HFFc6 (cell line): Measurements from ENCODE around the gene CSRNP3. TPM values are rescaled to one million over a fixed set of nuclear protein-coding genes. Genes with fewer than 3 reads are reported as not detected.

ENCODE experiments used
- DNase-seq: peaks from one replicate; pipeline ENCODE4 v3.0.0-alpha.2; 2018
- H3K27ac Mint-ChIP-seq: 2 replicates; pipeline ENCODE4 v1.8.0; 2020; ENCODE audit warnings: mild to moderate bottlenecking, mixed read lengths
- H3K27me3 Mint-ChIP-seq: 2 replicates; pipeline ENCODE4 v1.8.0; 2021; ENCODE audit warnings: mild to moderate bottlenecking, moderate library complexity, mixed read lengths; ENCODE audit not compliant: insufficient read depth
- H3K36me3 Mint-ChIP-seq: 2 replicates; pipeline ENCODE4 v1.8.0; 2021; ENCODE audit warnings: low read depth, mixed read lengths
- H3K4me1 Mint-ChIP-seq: 2 replicates; pipeline ENCODE4 v1.8.0; 2020; ENCODE audit warnings: low read depth, mixed read lengths
- H3K4me3 Mint-ChIP-seq: 2 replicates; pipeline ENCODE4 v1.8.0; 2020; ENCODE audit warnings: mild to moderate bottlenecking, moderate library complexity, mixed read lengths
- H3K9me3 Mint-ChIP-seq: 2 replicates; pipeline ENCODE4 v1.8.0; 2020; ENCODE audit warnings: mild to moderate bottlenecking, mixed read lengths
- CTCF ChIP-seq: fragments of 200-600 bp; sonication (generic); IDR thresholded peaks from 2 replicates; pipeline ENCODE4 v1.5.0; 2021; ENCODE audit warnings: antibody characterized with exemption, mild to moderate bottlenecking
- total RNA-seq, 6 experiments: library from RNA; stranded (reverse); fragmentation: NEBNext Ultra II Directional; extraction: Animal tissue kit (Norgen Biotek cat#: 25700); gene quantifications; 2 replicates in 1 of 6; 3 replicates in 5 of 6; pipeline ENCODE4 v1.2.3, GENCODE V29; 2021

Gene CSRNP3
- total RNA-seq, 6 experiments from 2014 or later = 0.02 to 0.79 (median 0.31) TPM; not detected in 2

DNA sequence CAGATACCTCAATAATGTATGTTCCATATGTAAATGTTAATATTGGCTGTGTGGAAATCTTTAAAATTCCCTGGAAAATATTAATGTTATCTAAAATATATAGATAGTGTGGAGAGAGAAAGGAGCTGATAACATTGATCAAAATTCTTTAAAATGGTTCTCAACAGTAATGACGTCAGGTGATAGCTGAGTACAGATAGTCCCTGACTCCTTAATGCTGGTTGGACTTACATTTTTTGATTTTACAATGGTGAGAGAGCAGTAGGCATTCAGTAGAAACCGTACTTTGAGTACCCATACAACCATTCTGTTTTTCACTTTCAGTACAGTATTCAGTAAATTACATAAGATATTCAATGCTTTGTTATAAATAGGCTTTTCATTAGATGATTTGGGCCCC, 177.9 kb downstream of the CSRNP3 start:
- peaks cover 16% of the 10 kb centered on the region for H3K9me3 Mint-ChIP-seq
- H3K36me3 Mint-ChIP-seq = no peaks in the 10 kb centered on the region
- no peaks in the 10 kb centered on the region for H3K27me3 Mint-ChIP-seq
- DNase-seq = no peak
- no peak for TF ChIP-seq CTCF
- H3K27ac Mint-ChIP-seq = no peak overlapping the region
- H3K4me3 Mint-ChIP-seq = no peak overlapping the region
- H3K4me1 Mint-ChIP-seq = no peaks in the 10 kb centered on the region

GRCh38 chr2:165648801-165649200, 179.3 kb downstream of the CSRNP3 start:
- Mint-ChIP-seq H3K27ac (no peak overlapping the region), H3K4me1 (no peaks in the 10 kb centered on the region), H3K9me3 (peaks cover 18% of the 10 kb centered on the region), H3K4me3 (no peak overlapping the region), H3K36me3 (no peaks in the 10 kb centered on the region), H3K27me3 (no peaks in the 10 kb centered on the region)
- no peak for TF ChIP-seq CTCF
- DNase-seq = no peak

DNA sequence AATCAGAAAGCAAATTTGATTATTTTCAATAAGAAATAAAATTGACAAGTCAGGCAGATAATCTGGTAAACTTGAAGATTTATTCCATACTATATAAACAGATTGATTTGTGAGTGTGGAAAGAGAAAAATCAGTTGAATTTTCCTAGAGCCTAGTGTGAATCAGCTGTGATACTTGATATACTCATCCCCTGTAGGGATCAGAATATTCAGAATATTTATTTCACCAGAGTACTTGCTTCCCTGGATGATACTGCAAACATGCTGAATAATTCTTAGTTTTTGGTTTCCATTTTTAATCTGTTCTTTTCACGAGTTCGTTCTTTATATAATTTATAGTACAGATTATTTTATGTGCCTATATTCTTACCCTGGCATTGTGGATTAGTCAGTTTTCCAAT, 181.7 kb downstream of the CSRNP3 start:
- TF ChIP-seq CTCF = no peak
- Mint-ChIP-seq H3K27me3 (no peaks in the 10 kb centered on the region), H3K4me3 (no peak overlapping the region), H3K4me1 (no peaks in the 10 kb centered on the region), H3K36me3 (no peaks in the 10 kb centered on the region), H3K9me3 (peaks cover 10% of the 10 kb centered on the region), H3K27ac (no peak overlapping the region)
- no peak for DNase-seq

DNA sequence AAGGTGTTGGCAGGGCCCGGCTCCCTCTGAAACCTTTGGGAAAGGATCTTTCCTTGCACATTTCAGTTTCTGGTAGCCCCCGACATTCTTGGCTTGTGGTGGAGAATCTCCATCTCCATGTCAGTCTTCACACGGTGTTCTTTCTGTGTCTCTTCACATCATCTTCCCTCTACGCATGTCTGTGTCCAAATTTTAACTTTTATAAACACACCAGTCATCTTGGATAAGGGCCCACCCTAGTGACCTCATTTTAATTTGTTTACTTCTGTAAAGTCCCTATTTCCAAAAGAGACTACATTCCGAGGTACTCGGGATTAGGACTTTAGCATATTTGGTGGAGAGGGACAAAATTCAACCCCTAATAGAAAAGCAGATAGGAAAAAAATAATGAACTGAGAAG, 186.2 kb downstream of the CSRNP3 start:
- no peaks in the 10 kb centered on the region for H3K36me3 Mint-ChIP-seq
- H3K4me1 Mint-ChIP-seq = no peaks in the 10 kb centered on the region
- H3K9me3 Mint-ChIP-seq = peaks cover 14% of the 10 kb centered on the region; the same call in 1 of the 2 replicates
- H3K27ac Mint-ChIP-seq = no peak overlapping the region
- DNase-seq = no peak
- H3K4me3 Mint-ChIP-seq = no peak overlapping the region
- 0 out of 2 replicates have a peak, but pooled peaks cover 3% of the 10 kb centered on the region for H3K27me3 Mint-ChIP-seq
- no peak for TF ChIP-seq CTCF

DNA sequence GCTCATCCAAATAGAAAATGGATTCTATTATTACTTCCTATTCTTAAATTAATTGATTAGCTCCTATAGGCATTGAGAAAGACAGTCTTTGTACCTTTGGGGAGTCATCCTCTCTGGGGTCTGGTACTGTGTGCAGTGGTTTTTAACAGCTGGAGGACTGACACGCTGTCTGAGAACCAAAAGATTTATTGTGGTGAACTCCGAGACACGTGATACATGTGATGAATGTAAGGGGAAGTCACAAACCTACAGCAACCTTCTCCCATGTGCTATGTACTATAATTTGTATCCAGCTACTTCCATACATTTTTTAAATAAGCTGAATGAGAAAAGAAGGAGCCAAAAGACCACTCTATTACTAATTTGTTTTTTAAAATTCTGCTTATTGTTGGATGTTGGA, 190.9 kb downstream of the CSRNP3 start:
- Mint-ChIP-seq H3K36me3 (no peaks in the 10 kb centered on the region), H3K4me1 (no peaks in the 10 kb centered on the region), H3K4me3 (no peak overlapping the region), H3K27ac (no peak overlapping the region), H3K27me3 (0 out of 2 replicates have a peak, but pooled peaks cover 3% of the 10 kb centered on the region), H3K9me3 (peaks cover 11% of the 10 kb centered on the region)
- no peak for TF ChIP-seq CTCF
- no peak for DNase-seq

DNA sequence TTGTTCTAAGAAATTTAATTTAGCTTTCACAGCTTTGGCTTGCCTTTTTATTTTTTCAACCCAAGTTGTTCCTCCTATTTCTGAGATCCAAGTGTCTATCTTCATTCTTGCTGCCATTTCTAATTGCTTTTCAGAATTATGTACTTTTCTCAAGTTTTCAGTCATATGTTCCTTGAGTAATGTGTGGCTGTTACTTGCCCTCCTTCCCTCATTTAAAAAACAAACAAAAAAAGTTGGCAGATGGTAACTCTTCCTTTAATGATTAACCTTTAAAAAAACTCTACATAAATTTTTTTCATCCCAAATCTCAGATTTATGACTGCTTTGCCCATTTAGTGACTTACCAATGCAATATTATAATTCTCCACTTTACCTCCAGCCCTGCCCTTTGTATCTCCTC, 193.2 kb downstream of the CSRNP3 start:
- Mint-ChIP-seq H3K4me3 (no peak overlapping the region), H3K36me3 (no peaks in the 10 kb centered on the region), H3K27ac (no peak overlapping the region), H3K4me1 (no peaks in the 10 kb centered on the region), H3K27me3 (0 out of 2 replicates have a peak, but pooled peaks cover 3% of the 10 kb centered on the region), H3K9me3 (peaks cover 32% of the 10 kb centered on the region)
- TF ChIP-seq CTCF = no peak
- DNase-seq = no peak
